WTC11 (cell line): ENCODE results near the gene C6orf132.

Source experiments
- CREB1 ChIP-seq: sonication (generic); formaldehyde crosslinking; IDR thresholded peaks from 2 replicates; pipeline ENCODE4 v1.8.0; 2023; ENCODE audit warnings: mild to moderate bottlenecking, missing genetic modification reagents
- TF ChIP-seq, protein P1 (sequence below): sonication (generic); formaldehyde crosslinking; conservative IDR thresholded peaks from 2 replicates; pipeline ENCODE4 v1.8.1; 2023; ENCODE audit warnings: mild to moderate bottlenecking, low read depth, missing genetic modification reagents, moderate library complexity
- TF ChIP-seq, protein P2 (sequence below): fragments of 200-600 bp; IDR thresholded peaks from 2 replicates; pipeline ENCODE4 v1.8.0; 2022; ENCODE audit warnings: antibody characterized with exemption
- TF ChIP-seq, protein P3 (sequence below): sonication (generic); formaldehyde crosslinking; IDR thresholded peaks from 2 replicates; pipeline ENCODE4 v1.8.0; 2022; ENCODE audit warnings: mild to moderate bottlenecking, missing genetic modification reagents
- TF ChIP-seq, protein P4 (sequence below): sonication (generic); formaldehyde crosslinking; IDR thresholded peaks from 2 replicates; pipeline ENCODE4 v1.8.0; 2022; ENCODE audit warnings: mild to moderate bottlenecking, missing genetic modification reagents

DNA sequence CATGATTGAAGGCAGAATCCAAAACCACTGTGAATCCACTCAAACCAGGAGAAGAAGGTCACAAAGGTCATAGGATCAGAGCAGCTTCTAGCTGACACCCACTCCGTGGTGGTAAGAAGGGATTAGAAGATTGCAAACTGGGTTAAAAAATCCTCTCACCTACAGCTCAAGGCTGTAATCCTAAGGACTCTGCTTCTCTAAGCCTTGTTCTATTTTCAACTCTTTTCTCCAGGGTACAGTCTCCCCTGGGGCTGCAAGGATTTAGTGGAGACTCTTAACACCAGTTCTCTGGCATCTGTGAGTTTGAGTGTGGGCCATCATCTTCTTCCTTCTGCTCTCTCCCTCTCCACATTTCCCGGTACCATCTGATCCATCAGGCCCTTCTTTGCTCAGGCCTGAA, 30.7 kb upstream of the C6orf132 start, which contains the start of gene GUCA1A:
- TF ChIP-seq, protein P1, sequence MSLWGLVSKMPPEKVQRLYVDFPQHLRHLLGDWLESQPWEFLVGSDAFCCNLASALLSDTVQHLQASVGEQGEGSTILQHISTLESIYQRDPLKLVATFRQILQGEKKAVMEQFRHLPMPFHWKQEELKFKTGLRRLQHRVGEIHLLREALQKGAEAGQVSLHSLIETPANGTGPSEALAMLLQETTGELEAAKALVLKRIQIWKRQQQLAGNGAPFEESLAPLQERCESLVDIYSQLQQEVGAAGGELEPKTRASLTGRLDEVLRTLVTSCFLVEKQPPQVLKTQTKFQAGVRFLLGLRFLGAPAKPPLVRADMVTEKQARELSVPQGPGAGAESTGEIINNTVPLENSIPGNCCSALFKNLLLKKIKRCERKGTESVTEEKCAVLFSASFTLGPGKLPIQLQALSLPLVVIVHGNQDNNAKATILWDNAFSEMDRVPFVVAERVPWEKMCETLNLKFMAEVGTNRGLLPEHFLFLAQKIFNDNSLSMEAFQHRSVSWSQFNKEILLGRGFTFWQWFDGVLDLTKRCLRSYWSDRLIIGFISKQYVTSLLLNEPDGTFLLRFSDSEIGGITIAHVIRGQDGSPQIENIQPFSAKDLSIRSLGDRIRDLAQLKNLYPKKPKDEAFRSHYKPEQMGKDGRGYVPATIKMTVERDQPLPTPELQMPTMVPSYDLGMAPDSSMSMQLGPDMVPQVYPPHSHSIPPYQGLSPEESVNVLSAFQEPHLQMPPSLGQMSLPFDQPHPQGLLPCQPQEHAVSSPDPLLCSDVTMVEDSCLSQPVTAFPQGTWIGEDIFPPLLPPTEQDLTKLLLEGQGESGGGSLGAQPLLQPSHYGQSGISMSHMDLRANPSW (CRISPR knock-in tag) = no peak
- TF ChIP-seq, protein P2, sequence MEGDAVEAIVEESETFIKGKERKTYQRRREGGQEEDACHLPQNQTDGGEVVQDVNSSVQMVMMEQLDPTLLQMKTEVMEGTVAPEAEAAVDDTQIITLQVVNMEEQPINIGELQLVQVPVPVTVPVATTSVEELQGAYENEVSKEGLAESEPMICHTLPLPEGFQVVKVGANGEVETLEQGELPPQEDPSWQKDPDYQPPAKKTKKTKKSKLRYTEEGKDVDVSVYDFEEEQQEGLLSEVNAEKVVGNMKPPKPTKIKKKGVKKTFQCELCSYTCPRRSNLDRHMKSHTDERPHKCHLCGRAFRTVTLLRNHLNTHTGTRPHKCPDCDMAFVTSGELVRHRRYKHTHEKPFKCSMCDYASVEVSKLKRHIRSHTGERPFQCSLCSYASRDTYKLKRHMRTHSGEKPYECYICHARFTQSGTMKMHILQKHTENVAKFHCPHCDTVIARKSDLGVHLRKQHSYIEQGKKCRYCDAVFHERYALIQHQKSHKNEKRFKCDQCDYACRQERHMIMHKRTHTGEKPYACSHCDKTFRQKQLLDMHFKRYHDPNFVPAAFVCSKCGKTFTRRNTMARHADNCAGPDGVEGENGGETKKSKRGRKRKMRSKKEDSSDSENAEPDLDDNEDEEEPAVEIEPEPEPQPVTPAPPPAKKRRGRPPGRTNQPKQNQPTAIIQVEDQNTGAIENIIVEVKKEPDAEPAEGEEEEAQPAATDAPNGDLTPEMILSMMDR = no peak
- TF ChIP-seq, protein P3, sequence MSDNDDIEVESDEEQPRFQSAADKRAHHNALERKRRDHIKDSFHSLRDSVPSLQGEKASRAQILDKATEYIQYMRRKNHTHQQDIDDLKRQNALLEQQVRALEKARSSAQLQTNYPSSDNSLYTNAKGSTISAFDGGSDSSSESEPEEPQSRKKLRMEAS = no peak
- TF ChIP-seq, protein P4, sequence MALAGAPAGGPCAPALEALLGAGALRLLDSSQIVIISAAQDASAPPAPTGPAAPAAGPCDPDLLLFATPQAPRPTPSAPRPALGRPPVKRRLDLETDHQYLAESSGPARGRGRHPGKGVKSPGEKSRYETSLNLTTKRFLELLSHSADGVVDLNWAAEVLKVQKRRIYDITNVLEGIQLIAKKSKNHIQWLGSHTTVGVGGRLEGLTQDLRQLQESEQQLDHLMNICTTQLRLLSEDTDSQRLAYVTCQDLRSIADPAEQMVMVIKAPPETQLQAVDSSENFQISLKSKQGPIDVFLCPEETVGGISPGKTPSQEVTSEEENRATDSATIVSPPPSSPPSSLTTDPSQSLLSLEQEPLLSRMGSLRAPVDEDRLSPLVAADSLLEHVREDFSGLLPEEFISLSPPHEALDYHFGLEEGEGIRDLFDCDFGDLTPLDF (CRISPR knock-in tag) = no peak
- TF ChIP-seq CREB1 = no peak
